NCI-H2227 treated with DMSO at 0.1 percent for 48 hours (cell line): ENCODE results near the gene NR1D1.

Source experiments
- DNase-seq: peaks from one replicate; lab custom pipeline; 2025; lab: John Stamatoyannopoulos, UW

Gene NR1D1

GRCh38 chr17:40062329-40063186 is 37.8 kb downstream of the NR1D1 start, which contains the start of gene THRA:
Gene THRA (plus strand): TSS chr17:40062965. CDS start chr17:40074489, 11,524 bp downstream.
- no peak for DNase-seq

DNA sequence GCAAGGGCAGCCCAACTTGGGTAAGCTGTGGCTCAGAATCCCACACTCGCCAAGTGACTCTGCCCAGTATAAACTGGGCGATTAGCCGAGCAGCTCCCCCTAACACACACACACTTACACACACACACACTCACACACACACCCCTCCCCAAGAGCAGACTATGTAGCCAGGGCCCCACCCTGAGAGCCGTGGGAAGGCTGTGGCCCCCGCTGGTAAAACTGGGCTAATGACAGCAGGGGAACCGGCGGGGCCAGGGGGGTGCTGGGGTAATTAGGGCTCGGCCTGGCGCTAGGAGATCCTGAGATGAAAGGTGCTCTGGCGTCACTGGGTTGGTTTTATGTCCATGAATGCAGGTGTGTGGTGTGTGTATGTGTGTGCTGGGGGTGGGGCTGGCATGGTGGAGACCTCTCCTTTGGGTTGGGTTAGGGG is 38.8 kb downstream of the NR1D1 start:
- no peak for DNase-seq

GRCh38 chr17:40060887-40061608 is 39.3 kb downstream of the NR1D1 start:
- DNase-seq: no peak

- no peak for DNase-seq
Observed at GRCh38 chr17:40059729-40060475, 40.5 kb downstream of the NR1D1 start.

DNA sequence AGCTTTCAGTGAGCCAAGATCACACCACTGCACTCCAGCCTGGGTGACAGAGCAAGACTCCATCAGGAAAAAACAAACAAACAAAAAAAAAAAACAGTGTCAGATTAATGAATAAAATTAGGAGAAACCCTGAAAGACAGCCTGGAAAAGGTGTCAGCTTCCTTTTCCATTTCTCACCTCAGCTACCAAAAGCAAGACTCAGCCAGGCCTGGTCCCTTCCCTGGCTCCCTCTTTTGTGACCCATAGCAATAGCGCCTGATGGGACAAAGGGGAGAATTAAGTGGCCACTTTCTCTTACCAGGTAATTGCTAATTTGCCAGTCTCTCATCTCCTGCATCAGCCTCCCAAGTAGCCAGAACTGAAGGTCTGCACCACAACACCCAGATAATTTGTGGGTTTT is 41.5 kb downstream of the NR1D1 start:
- no peak for DNase-seq

DNA sequence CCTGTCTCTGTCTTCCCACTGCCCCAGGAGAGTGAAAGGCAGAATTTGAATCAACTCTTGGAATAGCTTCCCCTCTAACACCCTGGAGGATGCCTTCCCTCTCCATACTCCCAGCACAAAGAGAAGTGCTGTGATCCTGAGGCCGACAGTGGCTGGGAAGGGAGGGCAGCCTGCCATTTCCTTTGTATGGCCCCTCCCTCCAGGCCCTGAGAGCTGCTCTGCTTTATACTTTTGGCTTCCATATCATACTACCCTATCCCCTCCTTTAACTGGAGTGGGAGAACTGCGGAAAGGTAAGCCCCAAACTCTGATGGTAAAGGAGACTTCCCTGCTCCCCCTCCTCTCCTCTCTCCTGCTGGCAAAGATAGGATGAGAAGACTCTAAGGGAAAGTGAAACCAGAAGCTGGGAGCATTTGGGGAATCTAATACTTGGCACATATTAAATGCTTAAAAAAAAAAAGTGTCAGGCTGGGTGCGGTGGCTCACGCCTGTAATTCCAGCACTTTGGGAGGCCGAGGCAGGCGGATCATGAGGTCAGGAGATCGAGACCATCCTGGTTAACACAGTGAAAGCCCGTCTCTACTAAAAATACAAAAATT is 42.1 kb downstream of the NR1D1 start:
- no peak for DNase-seq

- no peak for DNase-seq
Observed at GRCh38 chr17:40056379-40057015, 43.9 kb downstream of the NR1D1 start.
